ENCODE data around the gene RNPS1. TPM values are rescaled to one million over a fixed set of nuclear protein-coding genes. Genes with fewer than 3 reads are reported as not detected.
A peak's percentile ranks its signal among the peaks of the same experiment; 100 is the strongest.

The RNPS1 gene
- total RNA-seq, 4 donors from 2014 or later = 71.5 to 155 (median 122) TPM

- Histone ChIP-seq H3K27me3 (no peaks in the 10 kb centered on the region), H3K4me3 (no peak overlapping the region), H3K4me1 (peaks cover 0 to 20% (median 3%) of the 10 kb centered on the region in 4 donors), H3K27ac (no peak overlapping the region), H3K36me3 (no peaks in the 10 kb centered on the region), H3K9me3 (no peaks in the 10 kb centered on the region)
- TF ChIP-seq POLR2A (IDR thresholded peaks at IDR 0.05) = no peak
- no peak for TF ChIP-seq CTCF (IDR thresholded peaks at IDR 0.05)
- no peak for DNase-seq
Measured at GRCh38 chr16:2216330-2216729, 51.6 kb downstream of the RNPS1 start.

GRCh38 chr16:2214719-2214968 is 53.3 kb downstream of the RNPS1 start, which contains the start of gene PGP:
TSS of gene PGP (minus strand) at chr16:2214840. CDS start at chr16:2214777, 63 bp downstream.
- peak within 1 kb of the TSS; percentile 84 to 94 (median 91) for H3K27ac ChIP-seq
- H3K36me3 ChIP-seq = peaks cover 0 to 4% (median 0%) of the 10 kb centered on the region in 3 donors
- no peaks in the 10 kb centered on the region for H3K27me3 ChIP-seq
- H3K9me3 ChIP-seq = no peaks in the 10 kb centered on the region
- peak within 1 kb of the TSS; percentile 75 to 93 (median 82) for H3K4me3 ChIP-seq
- peaks cover 0 to 20% (median 3%) of the 10 kb centered on the region in 4 donors for H3K4me1 ChIP-seq
- no peak for DNase-seq
- TF ChIP-seq CTCF (IDR thresholded peaks at IDR 0.05) (peak in 1 of 6 experiments; percentile 8), POLR2A (IDR thresholded peaks at IDR 0.05) (no peak)

- peaks cover 0 to 10% (median 0%) of the 10 kb centered on the region in 3 donors for H3K36me3 ChIP-seq
- peak overlapping the region; percentile 75 to 93 (median 82) for H3K4me3 ChIP-seq
- DNase-seq = no peak
Measured at GRCh38 chr16:2213817-2214718, 53.9 kb downstream of the RNPS1 start.

GRCh38 chr16:2212362-2213324 is 55.3 kb downstream of the RNPS1 start:
- Histone ChIP-seq H3K9me3 (no peaks in the 10 kb centered on the region), H3K27ac (peak overlapping the region in 2 of 4 donors; percentile 30 to 87), H3K36me3 (peaks cover 0 to 24% (median 0%) of the 10 kb centered on the region in 3 donors), H3K4me3 (peak overlapping the region in 2 of 4 donors; percentile 75 to 87), H3K4me1 (peaks cover 0 to 20% (median 3%) of the 10 kb centered on the region in 4 donors), H3K27me3 (no peaks in the 10 kb centered on the region)
- no peak for DNase-seq
- no peak for TF ChIP-seq CTCF (IDR thresholded peaks at IDR 0.05)
- TF ChIP-seq POLR2A (IDR thresholded peaks at IDR 0.05) = peak; percentile 27 to 63

More at GRCh38 chr16:2213817-2214718, 53.9 kb downstream of the RNPS1 start:
- Histone ChIP-seq H3K27ac (peak overlapping the region; percentile 83 to 87 (median 86)), H3K27me3 (no peaks in the 10 kb centered on the region), H3K4me1 (peaks cover 0 to 20% (median 3%) of the 10 kb centered on the region in 4 donors), H3K9me3 (no peaks in the 10 kb centered on the region)
- TF ChIP-seq POLR2A (IDR thresholded peaks at IDR 0.05) (peak in 1 of 2 donors; percentile 38), CTCF (IDR thresholded peaks at IDR 0.05) (no peak)

- peak overlapping the region in 2 of 4 donors; percentile 30 to 87 for H3K27ac ChIP-seq
- no peak overlapping the region for H3K4me3 ChIP-seq
- no peaks in the 10 kb centered on the region for H3K9me3 ChIP-seq
- peaks cover 0 to 21% (median 4%) of the 10 kb centered on the region in 4 donors for H3K4me1 ChIP-seq
- no peak for DNase-seq
- TF ChIP-seq POLR2A (IDR thresholded peaks at IDR 0.05) (no peak), CTCF (IDR thresholded peaks at IDR 0.05) (no peak)
- H3K36me3 ChIP-seq = peaks cover 0 to 31% (median 0%) of the 10 kb centered on the region in 3 donors
- H3K27me3 ChIP-seq = no peaks in the 10 kb centered on the region
Measured at GRCh38 chr16:2211923-2212347, 56.0 kb downstream of the RNPS1 start.
